Rectal smooth muscle tissue (tissue), 1 donor: ENCODE measurements around the gene FIG4.
"Not testable (repeated sequence)": the region's sequence is repeated elsewhere in the genome, so short reads cannot be mapped to it uniquely, and the experiment has no call there.

Experiments used
- H3K27ac ChIP-seq: one replicate; pipeline ENCODE4 v1.7.0; 2013; ENCODE audit warnings: low read depth, low read length, inconsistent platforms
- H3K27me3 ChIP-seq: one replicate; pipeline ENCODE4 v1.7.0; 2013; ENCODE audit warnings: low read length; ENCODE audit not compliant: control insufficient read depth, insufficient read depth
- H3K36me3 ChIP-seq: one replicate; pipeline ENCODE4 v1.7.0; 2013; ENCODE audit warnings: low read length; ENCODE audit not compliant: control insufficient read depth, insufficient read depth
- H3K4me1 ChIP-seq: one replicate; pipeline ENCODE4 v1.7.0; 2013; ENCODE audit warnings: low read length; ENCODE audit not compliant: control insufficient read depth, insufficient read depth
- H3K4me3 ChIP-seq: one replicate; pipeline ENCODE4 v1.7.0; 2013; ENCODE audit warnings: low read length
- H3K9ac ChIP-seq: one replicate; pipeline ENCODE4 v1.7.0; 2013; ENCODE audit warnings: low read length

Gene FIG4

GRCh38 chr6:109769213-109769612, 78.1 kb downstream of the FIG4 start:
- Histone ChIP-seq H3K4me1 (no peaks in the 10 kb centered on the region), H3K9ac (no peak overlapping the region), H3K4me3 (no peak overlapping the region), H3K36me3 (peaks cover 7% of the 10 kb centered on the region), H3K27me3 (no peaks in the 10 kb centered on the region), H3K27ac (no peak overlapping the region)

GRCh38 chr6:109770047-109770446, 79.0 kb downstream of the FIG4 start:
- no peak overlapping the region for H3K27ac ChIP-seq
- no peak overlapping the region for H3K4me3 ChIP-seq
- H3K9ac ChIP-seq: no peak overlapping the region
- no peaks in the 10 kb centered on the region for H3K4me1 ChIP-seq
- peaks cover 7% of the 10 kb centered on the region for H3K36me3 ChIP-seq
- H3K27me3 ChIP-seq: no peaks in the 10 kb centered on the region

- no peak overlapping the region for H3K9ac ChIP-seq
- no peaks in the 10 kb centered on the region for H3K4me1 ChIP-seq
- H3K27me3 ChIP-seq: no peaks in the 10 kb centered on the region
- no peak overlapping the region for H3K4me3 ChIP-seq
- H3K27ac ChIP-seq: no peak overlapping the region
- H3K36me3 ChIP-seq: peaks cover 7% of the 10 kb centered on the region
These were observed 79.7 kb downstream of the FIG4 start for GRCh38 chr6:109770779-109771178.

- H3K36me3 ChIP-seq, H3K9ac ChIP-seq, H3K4me1 ChIP-seq, H3K4me3 ChIP-seq, H3K27ac ChIP-seq, H3K27me3 ChIP-seq: not testable (repeated sequence)
These were observed 81.1 kb downstream of the FIG4 start for GRCh38 chr6:109771939-109772755.

- H3K9ac ChIP-seq: no peak overlapping the region
- H3K27ac ChIP-seq: no peak overlapping the region
- peaks cover under 1% of the 10 kb centered on the region for H3K36me3 ChIP-seq
- no peaks in the 10 kb centered on the region for H3K27me3 ChIP-seq
- H3K4me3 ChIP-seq: no peak overlapping the region
- no peaks in the 10 kb centered on the region for H3K4me1 ChIP-seq
These were observed 81.9 kb downstream of the FIG4 start for GRCh38 chr6:109772883-109773431.

GRCh38 chr6:109781001-109781400, 89.9 kb downstream of the FIG4 start:
- Histone ChIP-seq H3K27me3 (no peaks in the 10 kb centered on the region), H3K36me3 (no peaks in the 10 kb centered on the region), H3K4me1 (no peaks in the 10 kb centered on the region), H3K27ac (no peak overlapping the region), H3K9ac (no peak overlapping the region), H3K4me3 (no peak overlapping the region)

GRCh38 chr6:109782491-109782999, 91.4 kb downstream of the FIG4 start:
- Histone ChIP-seq H3K36me3 (no peaks in the 10 kb centered on the region), H3K4me1 (no peaks in the 10 kb centered on the region), H3K27ac (no peak overlapping the region), H3K27me3 (no peaks in the 10 kb centered on the region), H3K9ac (no peak overlapping the region), H3K4me3 (no peak overlapping the region)

- H3K9ac ChIP-seq: no peak overlapping the region
- no peak overlapping the region for H3K4me3 ChIP-seq
- no peaks in the 10 kb centered on the region for H3K4me1 ChIP-seq
- no peaks in the 10 kb centered on the region for H3K27me3 ChIP-seq
- peaks cover 5% of the 10 kb centered on the region for H3K36me3 ChIP-seq
- no peak overlapping the region for H3K27ac ChIP-seq
These were observed 92.3 kb downstream of the FIG4 start for GRCh38 chr6:109783250-109783986.

- Histone ChIP-seq H3K27ac (no peak overlapping the region), H3K27me3 (no peaks in the 10 kb centered on the region), H3K4me1 (no peaks in the 10 kb centered on the region), H3K36me3 (peaks cover 5% of the 10 kb centered on the region), H3K4me3 (no peak overlapping the region), H3K9ac (no peak overlapping the region)
These were observed 96.2 kb downstream of the FIG4 start for GRCh38 chr6:109787312-109787711.

GRCh38 chr6:109788687-109789086, 97.6 kb downstream of the FIG4 start:
- Histone ChIP-seq H3K27ac (no peak overlapping the region), H3K9ac (no peak overlapping the region), H3K36me3 (peaks cover 5% of the 10 kb centered on the region), H3K27me3 (no peaks in the 10 kb centered on the region), H3K4me1 (no peaks in the 10 kb centered on the region), H3K4me3 (no peak overlapping the region)

GRCh38 chr6:109790131-109790530, 99.0 kb downstream of the FIG4 start:
- Histone ChIP-seq H3K9ac (no peak overlapping the region), H3K27ac (no peak overlapping the region), H3K4me1 (no peaks in the 10 kb centered on the region), H3K4me3 (no peak overlapping the region), H3K27me3 (no peaks in the 10 kb centered on the region), H3K36me3 (peaks cover 8% of the 10 kb centered on the region)

GRCh38 chr6:109791301-109791700, 100.2 kb downstream of the FIG4 start:
- Histone ChIP-seq H3K27ac (no peak overlapping the region), H3K9ac (no peak overlapping the region), H3K27me3 (no peaks in the 10 kb centered on the region), H3K36me3 (peaks cover 10% of the 10 kb centered on the region), H3K4me1 (no peaks in the 10 kb centered on the region), H3K4me3 (no peak overlapping the region)
